DND-41 (cell line): ENCODE data around the gene ZNF197.

Experiments
- ATAC-seq: fragments of 200-7000 bp; cut with Tn5 transposase; 3 replicates; pipeline ENCODE4 v1.9.1; 2021; ENCODE audit warnings: low read depth; ENCODE audit not compliant: insufficient read depth
- DNase-seq: peaks from one replicate; pipeline ENCODE4 v3.0.0-alpha.2; 2020
- H2AFZ ChIP-seq: 2 replicates; pipeline ENCODE4 v1.6.0; 2012; ENCODE audit warnings: low read depth, low read length
- H3K27ac ChIP-seq: 2 replicates; pipeline ENCODE4 v1.5.1; 2012; ENCODE audit warnings: low read length, inconsistent platforms
- H3K27me3 ChIP-seq: fragments of 200-600 bp; sonication (generic); 2 replicates; pipeline ENCODE4 v1.6.0; 2012; ENCODE audit warnings: low read length, mild to moderate bottlenecking, inconsistent platforms; ENCODE audit not compliant: insufficient read depth, poor library complexity
- H3K36me3 ChIP-seq: 2 replicates; pipeline ENCODE4 v1.5.1; 2012; ENCODE audit warnings: low read length, inconsistent platforms; ENCODE audit not compliant: insufficient read depth
- H3K4me1 ChIP-seq: 2 replicates; pipeline ENCODE4 v1.5.1; 2012; ENCODE audit warnings: mild to moderate bottlenecking, low read length; ENCODE audit not compliant: insufficient read depth
- H3K4me2 ChIP-seq: 2 replicates; pipeline ENCODE4 v1.6.0; 2012; ENCODE audit warnings: mild to moderate bottlenecking, moderate library complexity, low read length, inconsistent platforms; ENCODE audit not compliant: insufficient read depth
- H3K4me3 ChIP-seq, 2 experiments: fragments of 200-600 bp in 1 of 2; shearing (Covaris generic) in 1 of 2; 2 replicates each; pipeline ENCODE4 v1.5.1; 2012 to 2016; ENCODE audit warnings: inconsistent platforms in 2 of 2, low read length in 2 of 2, mild to moderate bottlenecking in 2 of 2, low read depth in 1 of 2, moderate library complexity in 1 of 2
- H3K79me2 ChIP-seq: 2 replicates; pipeline ENCODE4 v1.6.0; 2012; ENCODE audit warnings: low read length, inconsistent platforms; ENCODE audit not compliant: insufficient read depth
- H3K9ac ChIP-seq: 2 replicates; pipeline ENCODE4 v1.6.0; 2012; ENCODE audit warnings: low read depth, mild to moderate bottlenecking, inconsistent platforms, low read length, moderate library complexity
- H3K9me3 ChIP-seq: 2 replicates; pipeline ENCODE4 v1.5.1; 2012; ENCODE audit warnings: low read length, moderate library complexity, mild to moderate bottlenecking, inconsistent platforms; ENCODE audit not compliant: insufficient read depth, severe bottlenecking
- H4K20me1 ChIP-seq: 2 replicates; pipeline ENCODE4 v1.6.0; 2012; ENCODE audit warnings: low read length; ENCODE audit not compliant: insufficient read depth
- CTCF ChIP-seq: IDR thresholded peaks from 2 replicates; pipeline ENCODE4 v1.5.1; 2012; ENCODE audit warnings: borderline replicate concordance, low read length, moderate library complexity, mild to moderate bottlenecking; ENCODE audit not compliant: poor library complexity, severe bottlenecking; ENCODE audit errors: extremely low read depth
- EZH2 ChIP-seq: IDR thresholded peaks from 3 replicates; pipeline ENCODE4 v1.6.1; 2012; ENCODE audit warnings: borderline replicate concordance, low read depth, mild to moderate bottlenecking, moderate library complexity, low read length, inconsistent platforms; ENCODE audit not compliant: severe bottlenecking

Gene ZNF197

GRCh38 chr3:44649709-44650108 lies 24.9 kb downstream of the ZNF197 start:
- TF ChIP-seq CTCF (no peak), EZH2 (no peak)
- Histone ChIP-seq H3K4me1 (no peaks in the 10 kb centered on the region), H2AFZ (no peak overlapping the region), H3K27ac (no peak overlapping the region), H3K9me3 (no peaks in the 10 kb centered on the region), H3K36me3 (peaks cover 13% of the 10 kb centered on the region; the same call in 1 of the 2 replicates), H3K4me2 (no peak overlapping the region), H3K9ac (no peak overlapping the region), H3K4me3 (no peak overlapping the region), H3K27me3 (no peaks in the 10 kb centered on the region), H3K79me2 (no peaks in the 10 kb centered on the region), H4K20me1 (no peaks in the 10 kb centered on the region)
- DNase-seq, result no peak
- no peak for ATAC-seq

GRCh38 chr3:44654039-44654438 lies 29.2 kb downstream of the ZNF197 start:
- no peak for ATAC-seq
- no peak for TF ChIP-seq CTCF
- TF ChIP-seq EZH2, result no peak
- DNase-seq, result no peak
- Histone ChIP-seq H3K4me3 (no peak overlapping the region), H3K9me3 (no peaks in the 10 kb centered on the region), H3K27me3 (no peaks in the 10 kb centered on the region), H4K20me1 (no peaks in the 10 kb centered on the region), H2AFZ (no peak overlapping the region), H3K4me1 (no peaks in the 10 kb centered on the region), H3K9ac (no peak overlapping the region), H3K79me2 (no peaks in the 10 kb centered on the region), H3K4me2 (no peak overlapping the region), H3K36me3 (peaks cover 10% of the 10 kb centered on the region), H3K27ac (no peak overlapping the region)

GRCh38 chr3:44659015-44659414 lies 34.2 kb downstream of the ZNF197 start:
- TF ChIP-seq EZH2, result no peak
- no peak for TF ChIP-seq CTCF

GRCh38 chr3:44659434-44659833 lies 34.6 kb downstream of the ZNF197 start:
- Histone ChIP-seq H3K9ac (no peak overlapping the region), H3K9me3 (no peaks in the 10 kb centered on the region), H3K79me2 (no peaks in the 10 kb centered on the region), H3K36me3 (peaks cover 16% of the 10 kb centered on the region), H3K4me3 (no peak overlapping the region), H3K27me3 (no peaks in the 10 kb centered on the region), H4K20me1 (no peaks in the 10 kb centered on the region), H2AFZ (no peak overlapping the region), H3K27ac (no peak overlapping the region), H3K4me2 (no peak overlapping the region), H3K4me1 (no peaks in the 10 kb centered on the region)
- TF ChIP-seq EZH2 (no peak), CTCF (no peak)
- ATAC-seq (no peak), DNase-seq (no peak)

More at GRCh38 chr3:44659015-44659414, 34.2 kb downstream of the ZNF197 start:
- peaks cover 16% of the 10 kb centered on the region for H3K36me3 ChIP-seq
- no peak overlapping the region for H2AFZ ChIP-seq
- H3K79me2 ChIP-seq, result no peaks in the 10 kb centered on the region
- ATAC-seq, result no peak
- H3K9ac ChIP-seq, result no peak overlapping the region
- no peak for DNase-seq
- no peak overlapping the region for H3K4me3 ChIP-seq
- H4K20me1 ChIP-seq, result no peaks in the 10 kb centered on the region
- H3K9me3 ChIP-seq, result no peaks in the 10 kb centered on the region
- no peak overlapping the region for H3K4me2 ChIP-seq
- H3K27ac ChIP-seq, result no peak overlapping the region
- no peaks in the 10 kb centered on the region for H3K27me3 ChIP-seq
- H3K4me1 ChIP-seq, result no peaks in the 10 kb centered on the region
